Measurements from ENCODE around the gene EBP.
A peak's percentile ranks its signal among the peaks of the same experiment; 100 is the strongest.

Gene EBP

DNA sequence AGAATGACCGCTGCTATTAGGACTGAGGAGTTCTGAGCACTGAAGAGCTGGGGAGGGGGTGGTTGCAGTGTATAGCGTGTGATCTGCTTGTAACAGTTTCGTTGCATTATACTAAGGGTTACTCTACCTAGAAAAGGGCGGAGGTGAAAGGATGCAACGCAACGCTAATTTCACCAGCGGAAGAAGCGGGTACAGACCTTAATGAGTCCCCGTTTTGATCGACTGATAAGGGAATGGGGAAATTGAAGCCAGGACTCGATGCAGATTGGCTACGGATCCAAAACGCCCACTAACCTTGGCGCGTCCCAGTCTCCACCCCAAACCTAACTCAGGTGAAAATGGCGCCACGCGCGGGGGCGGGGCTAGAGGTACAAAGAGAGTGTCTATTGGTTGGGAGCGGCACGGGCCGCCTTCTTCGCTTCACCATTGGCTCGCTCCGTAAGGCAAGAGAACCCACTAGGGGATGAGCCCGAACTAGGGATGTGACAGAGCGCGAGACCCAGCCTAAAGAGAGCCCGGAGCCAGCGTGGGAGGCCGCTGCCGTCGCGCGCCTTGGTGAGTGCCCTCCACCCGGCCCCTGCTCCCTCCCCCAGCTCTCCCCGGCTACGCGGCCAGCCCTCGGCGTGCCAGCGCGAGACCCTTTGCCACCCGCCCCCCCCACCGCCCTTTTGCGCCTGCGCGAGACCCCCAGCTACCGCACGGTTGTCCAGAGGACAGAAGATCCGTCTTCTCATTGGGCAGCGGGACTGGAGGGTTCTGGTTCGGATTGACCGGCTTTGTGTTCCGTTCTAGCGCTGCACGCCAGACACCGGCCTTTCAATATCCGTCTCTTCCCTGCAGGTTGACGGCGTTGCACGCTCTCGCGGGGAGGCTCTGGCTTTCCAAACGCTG, at the start of gene EBP:
Gene EBP, plus strand, starts transcription at position 456 of the 891 bp plus-strand sequence. CDS start 1,964 bp downstream, outside the sequence.
- TF ChIP-seq GATA3 (IDR thresholded peaks at IDR 0.05; ENCODE audit: low read depth, low read length), result peak; percentile 50; the same call in 1 of the 2 replicates
- TF ChIP-seq GATA2 (IDR thresholded peaks at IDR 0.05; ENCODE audit: low read depth, low read length), result peak; percentile 86

DNA sequence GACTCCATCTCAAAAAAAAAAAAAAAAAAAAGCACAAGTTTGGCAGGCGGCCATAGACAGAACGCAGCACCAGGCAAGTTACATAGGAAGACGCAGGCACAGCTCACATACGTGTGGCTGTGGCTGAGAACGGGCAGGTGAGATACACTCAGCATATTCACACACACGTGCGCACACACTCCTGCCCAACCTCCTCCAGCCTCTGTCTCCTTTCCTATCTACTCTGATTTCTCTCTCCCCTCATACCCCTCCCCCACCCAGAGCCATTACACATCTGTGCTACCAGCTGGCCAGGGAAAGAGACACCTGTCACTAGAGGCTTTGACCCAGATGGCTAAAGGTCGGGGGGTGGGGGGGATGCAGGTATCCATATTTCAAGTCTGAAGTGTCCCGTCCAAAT, 49.4 kb upstream of the EBP start:
- TF ChIP-seq GATA2 (IDR thresholded peaks at IDR 0.05; ENCODE audit: low read depth, low read length) (no peak), GATA3 (IDR thresholded peaks at IDR 0.05; ENCODE audit: low read depth, low read length) (no peak)

- TF ChIP-seq GATA3 (IDR thresholded peaks at IDR 0.05; ENCODE audit: low read depth, low read length), result no peak
- no peak for TF ChIP-seq GATA2 (IDR thresholded peaks at IDR 0.05; ENCODE audit: low read depth, low read length)
Observed at GRCh38 chrX:48472851-48473703, 48.5 kb upstream of the EBP start.

- TF ChIP-seq GATA3 (IDR thresholded peaks at IDR 0.05; ENCODE audit: low read depth, low read length) (no peak), GATA2 (IDR thresholded peaks at IDR 0.05; ENCODE audit: low read depth, low read length) (no peak)
Observed at GRCh38 chrX:48473704-48473990, 48.0 kb upstream of the EBP start.

- no peak for TF ChIP-seq GATA2 (IDR thresholded peaks at IDR 0.05; ENCODE audit: low read depth, low read length)
- no peak for TF ChIP-seq GATA3 (IDR thresholded peaks at IDR 0.05; ENCODE audit: low read depth, low read length)
Observed at GRCh38 chrX:48474127-48474526, 47.5 kb upstream of the EBP start.

- TF ChIP-seq GATA2 (IDR thresholded peaks at IDR 0.05; ENCODE audit: low read depth, low read length) (no peak), GATA3 (IDR thresholded peaks at IDR 0.05; ENCODE audit: low read depth, low read length) (no peak)
Observed at GRCh38 chrX:48474581-48474980, 47.0 kb upstream of the EBP start.

- no peak for TF ChIP-seq GATA3 (IDR thresholded peaks at IDR 0.05; ENCODE audit: low read depth, low read length)
- TF ChIP-seq GATA2 (IDR thresholded peaks at IDR 0.05; ENCODE audit: low read depth, low read length), result no peak
Observed at GRCh38 chrX:48475296-48475695, 46.3 kb upstream of the EBP start.

DNA sequence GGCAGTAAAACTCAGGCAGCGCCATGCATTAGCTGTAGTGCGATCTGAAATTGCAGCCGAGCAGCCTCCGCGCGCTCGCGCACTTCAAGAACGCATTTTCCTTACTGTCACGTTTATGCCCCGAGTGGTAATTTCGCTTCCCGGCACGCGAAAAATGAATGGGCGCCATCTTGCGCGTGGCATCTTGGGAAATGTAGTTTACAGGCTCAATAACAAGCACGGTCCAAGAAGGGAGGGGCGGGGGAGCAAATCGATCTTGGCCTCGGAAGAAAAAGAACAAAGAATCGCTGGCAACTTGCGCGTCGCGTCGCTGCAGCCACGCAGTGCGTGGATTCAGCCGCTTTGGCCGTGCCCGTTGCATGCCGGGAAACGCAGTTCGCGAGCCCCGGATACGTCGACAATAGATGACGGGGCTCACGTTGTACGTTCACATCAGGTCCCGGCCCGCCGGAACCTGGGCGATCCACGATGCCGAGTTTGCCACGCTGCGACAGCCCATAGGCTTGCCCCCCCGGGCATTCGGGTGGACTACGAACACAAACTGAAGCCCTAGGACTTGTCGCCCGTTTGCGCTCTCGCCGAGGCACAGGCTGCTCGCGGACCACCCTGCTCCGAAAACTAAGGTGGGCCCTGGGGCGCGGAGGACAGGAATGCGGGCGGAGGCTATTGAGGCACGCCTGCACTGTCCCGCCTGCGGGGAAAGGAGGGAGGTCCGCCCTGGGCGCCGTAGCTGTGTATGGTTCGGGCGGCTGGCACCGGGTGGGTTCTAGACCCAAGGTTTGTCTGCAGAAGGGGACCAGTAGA, 45.6 kb upstream of the EBP start, which contains the start of gene FTSJ1:
Gene FTSJ1, plus strand, starts transcription at position 426 of the 804 bp plus-strand sequence. CDS start 1,849 bp downstream, outside the sequence.
- TF ChIP-seq GATA3 (IDR thresholded peaks at IDR 0.05; ENCODE audit: low read depth, low read length) (no peak), GATA2 (IDR thresholded peaks at IDR 0.05; ENCODE audit: low read depth, low read length) (no peak)

DNA sequence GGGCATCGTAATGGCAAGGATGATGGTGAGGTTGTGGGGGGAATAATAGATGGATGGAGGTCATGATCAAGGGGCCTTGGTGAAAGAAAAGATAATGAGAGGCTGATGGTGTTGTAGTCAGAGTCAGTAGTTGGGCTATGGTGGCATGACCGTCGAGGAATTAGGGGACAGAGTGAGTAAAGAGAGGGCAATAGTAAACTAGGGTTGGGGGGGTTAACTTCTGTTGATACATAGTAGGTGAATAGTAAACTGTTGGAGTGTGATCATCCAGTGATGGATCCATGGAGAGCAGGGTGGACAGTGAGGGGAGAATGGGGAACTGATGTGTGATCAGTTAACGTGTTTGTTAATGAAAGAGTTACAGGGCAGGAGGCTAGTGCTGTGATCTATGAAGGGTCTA, 44.7 kb upstream of the EBP start:
- TF ChIP-seq GATA3 (IDR thresholded peaks at IDR 0.05; ENCODE audit: low read depth, low read length), result no peak

GRCh38 chrX:48477960-48478755, 43.5 kb upstream of the EBP start:
- TF ChIP-seq GATA2 (IDR thresholded peaks at IDR 0.05; ENCODE audit: low read depth, low read length) (no peak), GATA3 (IDR thresholded peaks at IDR 0.05; ENCODE audit: low read depth, low read length) (no peak)

DNA sequence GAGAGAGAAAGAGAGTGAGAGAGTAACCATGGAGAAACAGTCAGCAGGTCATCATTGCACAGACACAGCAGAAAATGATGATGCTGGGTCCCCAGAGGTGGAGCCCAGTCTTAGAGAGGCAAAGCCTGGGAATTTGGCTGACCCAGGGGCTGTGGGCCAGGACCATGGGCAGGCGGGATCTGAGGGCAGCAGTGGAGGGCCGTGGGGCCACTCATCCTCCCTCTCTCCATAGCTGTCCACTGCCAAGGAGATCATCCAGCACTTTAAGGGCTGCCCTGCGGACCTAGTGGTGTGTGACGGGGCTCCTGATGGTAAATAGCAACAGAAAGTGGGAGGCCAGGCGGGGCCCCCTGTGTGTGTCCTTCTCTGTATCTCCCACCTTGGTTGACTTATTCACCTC, 42.8 kb upstream of the EBP start:
- no peak for TF ChIP-seq GATA3 (IDR thresholded peaks at IDR 0.05; ENCODE audit: low read depth, low read length)
- TF ChIP-seq GATA2 (IDR thresholded peaks at IDR 0.05; ENCODE audit: low read depth, low read length), result no peak

GRCh38 chrX:48480142-48480541, 41.5 kb upstream of the EBP start:
- no peak for TF ChIP-seq GATA2 (IDR thresholded peaks at IDR 0.05; ENCODE audit: low read depth, low read length)
- no peak for TF ChIP-seq GATA3 (IDR thresholded peaks at IDR 0.05; ENCODE audit: low read depth, low read length)

GRCh38 chrX:48480583-48480982, 41.0 kb upstream of the EBP start:
- no peak for TF ChIP-seq GATA2 (IDR thresholded peaks at IDR 0.05; ENCODE audit: low read depth, low read length)
- TF ChIP-seq GATA3 (IDR thresholded peaks at IDR 0.05; ENCODE audit: low read depth, low read length), result no peak

All from SH-SY5Y (cell line).